Heart left ventricle (tissue), 16 donors: Measurements from ENCODE around the gene FCN2. TPM values are rescaled to one million over a fixed set of nuclear protein-coding genes. Genes with fewer than 3 reads are reported as not detected.

ENCODE experiments used
- ATAC-seq, 4 donors: fragments of 200-7000 bp; cut with Tn5 transposase; one replicate each; pipeline ENCODE4 v1.9.1; 2020 to 2022; ENCODE audit warnings: moderate library complexity in 4 of 4, mild to moderate bottlenecking in 3 of 4, moderate number of reproducible peaks in 1 of 4
- DNase-seq, 5 donors: peaks; one replicate each; pipeline ENCODE4 v3.0.0-alpha.2; 2020
- H3K27ac ChIP-seq, 12 donors: fragments of 200-600 bp; sonication (generic) in 4 of 12; one replicate each; pipeline versions ENCODE4 v1.5.0 to v1.8.0; 2016 to 2022; ENCODE audit warnings: mild to moderate bottlenecking in 2 of 12
- H3K27me3 ChIP-seq, 9 donors: fragments of 200-600 bp; sonication (generic) in 2 of 9; one replicate each; pipeline versions ENCODE4 v1.5.1 to v1.8.0; 2016 to 2022; ENCODE audit warnings: mild to moderate bottlenecking in 3 of 9
- H3K36me3 ChIP-seq, 9 donors: fragments of 200-600 bp; sonication (generic) in 2 of 9; one replicate each; pipeline versions ENCODE4 v1.5.0 to v1.8.0; 2018 to 2022; ENCODE audit warnings: mild to moderate bottlenecking in 2 of 9
- H3K4me1 ChIP-seq, 12 donors: fragments of 200-600 bp; sonication (generic) in 4 of 12; one replicate each; pipeline versions ENCODE4 v1.5.0 to v1.8.0; 2016 to 2022; ENCODE audit warnings: mild to moderate bottlenecking in 3 of 12
- H3K4me3 ChIP-seq, 12 donors: fragments of 200-600 bp; sonication (generic) in 4 of 12; one replicate each; pipeline versions ENCODE4 v1.5.0 to v1.8.0; 2017 to 2022; ENCODE audit warnings: mild to moderate bottlenecking in 9 of 12, moderate library complexity in 4 of 12
- H3K9me3 ChIP-seq, 12 donors: fragments of 200-600 bp; sonication (generic) in 4 of 12; one replicate each; pipeline versions ENCODE4 v1.5.0 to v1.8.0; 2016 to 2022; ENCODE audit warnings: mild to moderate bottlenecking in 1 of 12
- POLR2A ChIP-seq, 2 donors: fragments of 450-650 bp; IDR thresholded peaks; one replicate each; pipeline ENCODE4 v1.6.1; 2017; ENCODE audit warnings: antibody characterized with exemption in 2 of 2, mild to moderate bottlenecking in 2 of 2, moderate library complexity in 2 of 2
- WGBS, 4 donors: extraction: QIAGEN DNeasy Blood & Tissue Kit in 2 of 4; methylation state at CpG; one replicate each; pipeline versions ENCODE4 v1.1.5 to v1.1.7; 2013 to 2018; 5-methylcytosine and 5-hydroxymethylcytosine counted together
- intact Hi-C, 10 donors: fragments of 100-400 bp; cut with DNase I; formaldehyde crosslinking; loops; one replicate each; pipeline versions ENCODE4 v1.11.1 to v1.14.2; 2022
- polyA plus RNA-seq, 2 donors: library from polyadenylated mRNA; stranded (reverse); fragments of 200-250 nt; gene quantifications; one replicate each; pipeline ENCODE4 v1.2.3, GENCODE V29; 2013
- total RNA-seq, 9 donors: library from RNA; depleted of rRNA in 2 of 9; stranded (reverse); fragments of >200 nt in 2 of 9; fragmentation: NEBNext Ultra II Directional in 3 of 9; extraction: Animal tissue kit (Norgen Biotek cat#: 25700) in 3 of 9; gene quantifications; one replicate each; pipeline versions ENCODE4 v1.1.0 to v1.2.4, GENCODE V29; 2016 to 2023
- TF ChIP-seq, protein P1 (sequence below), 12 donors: fragments of 200-600 bp; sonication (generic) in 4 of 12; IDR thresholded peaks; one replicate each; pipeline versions ENCODE4 v1.5.0 to v1.8.0; 2018 to 2022; ENCODE audit warnings: antibody characterized with exemption in 12 of 12, mild to moderate bottlenecking in 5 of 12
- donor health status: ischemic (EF 13 %, LVEDD 7.1; RV severe dilation, severe dysfunction).
- donor health status: healthy with polysubstance abuse.
- donor health status: DM: no; HTN: yes; CAD: no.
- donor health status: DM: no; HTN: no; CAD: no.
- donor health status: ischemic (EF 25% LVEDD 6.9; RV normal size, moderate dysfunction).
- donor health status: ischemic (EF 25% LVEDD 5.7; RV mildly dilated, moderate dysfunction).
- donor health status: healthy.
- donor health status: DM: yes; HTN: yes; CAD: no.
- donor health status: ischemic (EF 35%, LVEDD 5.7; RV mildly dilated, moderate dysfunction).
- donor health status: nonischemic (EF 11% LVEDD 7.7; RV severe dilation, severe dysfunction).
- donor health status: DM: yes; HTN: yes; CAD: no.
- donor health status: PGD.
- donor health status: ischemic (EF 29% LVEDD 5.4; RV normal size, mild dysfunction).
- donor health status: nonischemic (EF 23%, LVEDD 6.1; RV moderate dilation, normal function).

Gene FCN2
- total and polyA plus RNA-seq, 11 donors, result 0.19 to 0.67 (median 0.26) TPM; not detected in 6

DNA sequence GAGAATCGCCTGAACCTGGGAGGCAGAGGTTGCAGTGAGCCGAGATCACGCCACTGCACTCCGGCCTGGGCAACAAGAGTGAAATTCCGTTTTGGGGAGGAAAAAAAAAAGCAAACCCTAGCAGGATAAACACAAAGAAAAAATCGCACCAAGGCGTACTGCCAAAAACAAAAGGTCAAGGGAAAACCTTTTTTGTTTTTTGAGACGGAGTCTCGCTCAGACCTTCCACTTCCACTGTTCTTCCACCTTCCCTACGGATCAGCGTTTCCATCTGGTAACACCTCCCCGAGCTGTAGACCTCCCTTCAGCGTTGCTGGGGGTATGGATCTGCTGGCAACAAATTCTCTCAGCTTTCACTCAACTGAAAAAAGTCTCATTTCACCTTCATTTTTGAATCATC, 20.1 kb upstream of the FCN2 start:
- Histone ChIP-seq H3K27me3 (no peaks in the 10 kb centered on the region), H3K27ac (no peak overlapping the region), H3K4me1 (peaks cover 0 to 11% (median 5%) of the 10 kb centered on the region in 12 donors), H3K36me3 (no peaks in the 10 kb centered on the region), H3K4me3 (no peak overlapping the region), H3K9me3 (peaks cover 0 to 4% (median 0%) of the 10 kb centered on the region in 12 donors)
- DNase-seq (no peak), ATAC-seq (no peak)
- intact Hi-C loops, result no loop called here
- WGBS, 4 donors, result 74 to 90% (median 80%) methylated on average over 13 of the region's 13 CpGs
- TF ChIP-seq POLR2A (IDR thresholded peaks at IDR 0.05), result no peak
- TF ChIP-seq, protein P1, sequence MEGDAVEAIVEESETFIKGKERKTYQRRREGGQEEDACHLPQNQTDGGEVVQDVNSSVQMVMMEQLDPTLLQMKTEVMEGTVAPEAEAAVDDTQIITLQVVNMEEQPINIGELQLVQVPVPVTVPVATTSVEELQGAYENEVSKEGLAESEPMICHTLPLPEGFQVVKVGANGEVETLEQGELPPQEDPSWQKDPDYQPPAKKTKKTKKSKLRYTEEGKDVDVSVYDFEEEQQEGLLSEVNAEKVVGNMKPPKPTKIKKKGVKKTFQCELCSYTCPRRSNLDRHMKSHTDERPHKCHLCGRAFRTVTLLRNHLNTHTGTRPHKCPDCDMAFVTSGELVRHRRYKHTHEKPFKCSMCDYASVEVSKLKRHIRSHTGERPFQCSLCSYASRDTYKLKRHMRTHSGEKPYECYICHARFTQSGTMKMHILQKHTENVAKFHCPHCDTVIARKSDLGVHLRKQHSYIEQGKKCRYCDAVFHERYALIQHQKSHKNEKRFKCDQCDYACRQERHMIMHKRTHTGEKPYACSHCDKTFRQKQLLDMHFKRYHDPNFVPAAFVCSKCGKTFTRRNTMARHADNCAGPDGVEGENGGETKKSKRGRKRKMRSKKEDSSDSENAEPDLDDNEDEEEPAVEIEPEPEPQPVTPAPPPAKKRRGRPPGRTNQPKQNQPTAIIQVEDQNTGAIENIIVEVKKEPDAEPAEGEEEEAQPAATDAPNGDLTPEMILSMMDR (IDR thresholded peaks at IDR 0.05), result no peak

DNA sequence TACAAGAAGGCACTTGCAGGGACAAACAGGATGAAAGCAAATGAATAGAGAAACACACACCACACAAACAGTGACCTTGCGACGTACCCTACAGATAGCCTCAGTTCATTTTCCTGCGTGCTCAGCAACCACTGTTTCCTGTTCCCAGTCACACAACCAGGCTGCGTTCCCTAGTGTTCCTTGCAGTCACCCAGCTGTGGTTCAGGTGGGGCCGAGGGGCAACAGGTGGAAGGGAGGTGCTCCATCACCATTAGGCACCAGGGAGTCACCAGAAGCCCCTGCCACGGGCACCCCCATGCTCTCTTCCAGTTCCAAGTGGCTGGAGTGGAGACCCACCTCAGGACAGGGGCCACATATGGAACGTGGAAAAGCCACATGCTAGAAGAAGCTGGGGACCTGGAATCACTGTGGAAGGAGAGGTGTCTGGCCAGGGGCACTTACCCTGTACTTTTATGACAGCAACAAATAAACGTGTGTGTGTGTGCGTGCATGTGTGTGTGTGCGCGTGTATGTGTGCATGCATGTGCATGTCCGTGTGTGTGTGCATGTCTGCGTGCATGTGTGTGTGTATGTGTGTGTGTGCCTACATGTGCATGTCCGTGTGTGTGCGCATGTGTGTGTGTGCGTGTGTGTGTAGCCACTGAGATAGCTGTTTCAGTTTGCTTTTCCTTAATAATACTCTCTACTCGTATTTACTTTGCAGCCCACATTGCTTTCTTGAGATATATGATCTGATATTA, 18.8 kb upstream of the FCN2 start:
- Histone ChIP-seq H3K27ac (no peak overlapping the region), H3K9me3 (peaks cover 0 to 4% (median 0%) of the 10 kb centered on the region in 12 donors), H3K4me3 (no peak overlapping the region), H3K4me1 (peaks cover 0 to 11% (median 5%) of the 10 kb centered on the region in 12 donors), H3K36me3 (no peaks in the 10 kb centered on the region), H3K27me3 (no peaks in the 10 kb centered on the region)
- TF ChIP-seq POLR2A (IDR thresholded peaks at IDR 0.05), result no peak
- TF ChIP-seq, protein P1 (IDR thresholded peaks at IDR 0.05), result no peak
- DNase-seq (no peak), ATAC-seq (no peak)
- intact Hi-C loops, result no loop called here
- WGBS, 4 donors, result 84 to 91% (median 88%) methylated on average over 16 to 17 of the region's 17 CpGs

DNA sequence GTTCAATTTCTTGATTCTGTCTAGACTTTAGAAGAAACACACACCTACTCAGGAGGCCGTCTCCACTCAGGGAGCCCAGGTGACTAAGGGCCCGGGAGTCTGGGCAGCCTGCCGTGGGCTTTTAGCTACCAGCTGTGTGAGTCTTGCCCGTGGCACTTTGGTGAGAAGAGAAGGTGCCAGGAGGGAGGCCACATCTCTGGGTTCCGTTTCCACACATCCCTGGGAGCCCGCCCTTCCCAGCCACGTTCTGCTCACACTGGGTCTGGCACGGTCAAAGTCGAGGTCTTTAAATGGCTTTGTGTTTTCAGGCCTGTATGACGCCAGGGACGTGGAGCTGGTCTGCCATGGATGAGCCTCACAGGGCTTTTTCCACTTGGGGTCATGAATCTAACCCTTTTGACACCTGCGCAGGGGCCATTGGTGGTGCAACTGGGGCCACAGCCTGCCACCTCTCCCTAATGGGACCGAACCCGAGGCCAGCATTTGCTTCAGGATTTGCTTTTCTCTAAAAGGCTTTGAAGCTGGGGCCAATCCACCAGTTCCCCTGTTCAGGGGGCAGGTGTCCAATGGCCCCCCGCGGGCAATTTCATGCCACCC, 17.2 kb upstream of the FCN2 start:
- peaks cover 0 to 4% (median 0%) of the 10 kb centered on the region in 12 donors for H3K9me3 ChIP-seq
- H3K36me3 ChIP-seq, result no peaks in the 10 kb centered on the region
- peak in 1 of 4 donors; percentile 57 for ATAC-seq
- intact Hi-C loops, result no loop called here
- H3K4me3 ChIP-seq, result no peak overlapping the region
- H3K27ac ChIP-seq, result no peak overlapping the region
- H3K4me1 ChIP-seq, result peaks cover 0 to 11% (median 5%) of the 10 kb centered on the region in 12 donors
- TF ChIP-seq, protein P1 (IDR thresholded peaks at IDR 0.05), result no peak
- no peak for TF ChIP-seq POLR2A (IDR thresholded peaks at IDR 0.05)
- no peaks in the 10 kb centered on the region for H3K27me3 ChIP-seq
- DNase-seq, result peak in 2 of 5 donors; percentile 15 to 50
- 92 to 97% (median 93%) methylated on average over 11 to 16 of the region's 16 CpGs for WGBS, 4 donors
